Measurements from ENCODE around the gene VAMP2.
A peak's percentile ranks its signal among the peaks of the same experiment; 100 is the strongest.

VAMP2 gene

GRCh38 chr17:8155231-8155995, 7.3 kb downstream of the VAMP2 start:
- DNase-seq = peak; percentile 61

- peak; percentile 55 for DNase-seq
Observed at GRCh38 chr17:8154608-8155155, 8.1 kb downstream of the VAMP2 start.

GRCh38 chr17:8153957-8154607, 8.7 kb downstream of the VAMP2 start:
- peak; percentile 99 for DNase-seq

- peak; percentile 73 for DNase-seq
Observed at GRCh38 chr17:8153525-8153956, 9.2 kb downstream of the VAMP2 start.

- peak; percentile 48 for DNase-seq
Observed at GRCh38 chr17:8153031-8153451, 9.7 kb downstream of the VAMP2 start.

GRCh38 chr17:8152112-8152775, 10.5 kb downstream of the VAMP2 start, which contains the start of gene PER1:
Gene PER1 (minus strand): TSS chr17:8152404. CDS start chr17:8150706, 1,698 bp downstream.
- peak; percentile 99 for DNase-seq

GRCh38 chr17:8151641-8152111, 11.1 kb downstream of the VAMP2 start:
- DNase-seq = peak; percentile 81

- peak; percentile 92 for DNase-seq
Observed at GRCh38 chr17:8151120-8151640, 11.6 kb downstream of the VAMP2 start.

GRCh38 chr17:8150194-8151119, 12.3 kb downstream of the VAMP2 start:
- DNase-seq = no peak

GRCh38 chr17:8149419-8150193, 13.1 kb downstream of the VAMP2 start:
- no peak for DNase-seq

- DNase-seq = peak; percentile 43
Observed at GRCh38 chr17:8148560-8148959, 14.2 kb downstream of the VAMP2 start.

GRCh38 chr17:8147805-8148404, 14.8 kb downstream of the VAMP2 start:
- peak; percentile 47 for DNase-seq

GRCh38 chr17:8147141-8147804, 15.5 kb downstream of the VAMP2 start:
- DNase-seq = peak; percentile 49

- peak; percentile 44 for DNase-seq
Observed at GRCh38 chr17:8146381-8147140, 16.2 kb downstream of the VAMP2 start.

- no peak for DNase-seq
Observed at GRCh38 chr17:8145811-8146210, 16.9 kb downstream of the VAMP2 start.

GRCh38 chr17:8144401-8145231, 18.1 kb downstream of the VAMP2 start:
- DNase-seq = peak; percentile 56

- no peak for DNase-seq
Observed at GRCh38 chr17:8143581-8144400, 19.0 kb downstream of the VAMP2 start.

Measured in islet precursor cell (in vitro differentiated cells).